Hematopoietic multipotent progenitor cell treated with erythropoietin and hydrocortisone succinate and interleukin-3 and kit ligand, for 15 days (in vitro differentiated cells): ENCODE measurements around the gene JMJD1C.
A peak's percentile ranks its signal among the peaks of the same experiment; 100 is the strongest.
"Not testable (repeated sequence)": the region's sequence is repeated elsewhere in the genome, so short reads cannot be mapped to it uniquely, and the experiment has no call there.

Experiments
- DNase-seq: peaks from one replicate; pipeline ENCODE4 v3.0.0-alpha.2; 2015; ENCODE audit warnings: low spot score

Gene JMJD1C

DNA sequence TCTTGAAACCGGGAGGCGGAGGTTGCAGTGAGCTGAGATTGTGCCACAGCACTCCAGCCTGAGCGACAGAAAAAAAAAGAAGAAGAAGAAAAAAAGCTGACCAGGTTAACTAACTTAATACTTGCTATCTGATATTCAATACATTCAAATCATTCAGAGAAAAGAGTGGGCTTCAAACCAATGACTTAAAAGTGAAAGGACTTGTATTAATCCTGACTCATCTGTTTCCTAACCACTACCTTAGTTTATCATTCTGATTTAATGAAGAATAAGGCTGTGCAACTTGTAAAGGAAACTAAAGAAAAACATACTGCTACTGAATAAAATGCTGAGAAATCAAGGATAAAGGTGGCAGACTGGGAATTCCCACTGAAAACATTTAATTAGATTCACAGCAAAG lies 204.3 kb downstream of the JMJD1C start:
- no peak for DNase-seq

DNA sequence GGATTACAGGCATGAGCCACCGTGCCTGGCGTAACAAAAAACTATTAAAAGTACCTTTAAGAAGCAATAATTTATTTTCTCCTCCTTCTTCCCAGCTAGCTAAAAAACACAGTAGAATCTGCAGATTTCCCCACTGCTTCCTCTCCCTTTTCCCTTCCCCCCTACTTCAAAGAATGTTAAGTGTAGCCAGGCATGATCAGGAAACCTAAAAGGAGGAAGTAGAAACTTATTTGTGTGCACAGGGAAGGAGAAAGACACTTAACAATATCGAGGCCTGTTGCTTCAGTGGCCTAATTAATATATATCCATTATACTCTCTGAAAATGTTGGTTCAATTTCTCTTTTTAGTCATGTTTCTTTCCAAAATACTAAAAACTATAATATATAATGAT lies 204.9 kb downstream of the JMJD1C start:
- DNase-seq, result no peak

DNA sequence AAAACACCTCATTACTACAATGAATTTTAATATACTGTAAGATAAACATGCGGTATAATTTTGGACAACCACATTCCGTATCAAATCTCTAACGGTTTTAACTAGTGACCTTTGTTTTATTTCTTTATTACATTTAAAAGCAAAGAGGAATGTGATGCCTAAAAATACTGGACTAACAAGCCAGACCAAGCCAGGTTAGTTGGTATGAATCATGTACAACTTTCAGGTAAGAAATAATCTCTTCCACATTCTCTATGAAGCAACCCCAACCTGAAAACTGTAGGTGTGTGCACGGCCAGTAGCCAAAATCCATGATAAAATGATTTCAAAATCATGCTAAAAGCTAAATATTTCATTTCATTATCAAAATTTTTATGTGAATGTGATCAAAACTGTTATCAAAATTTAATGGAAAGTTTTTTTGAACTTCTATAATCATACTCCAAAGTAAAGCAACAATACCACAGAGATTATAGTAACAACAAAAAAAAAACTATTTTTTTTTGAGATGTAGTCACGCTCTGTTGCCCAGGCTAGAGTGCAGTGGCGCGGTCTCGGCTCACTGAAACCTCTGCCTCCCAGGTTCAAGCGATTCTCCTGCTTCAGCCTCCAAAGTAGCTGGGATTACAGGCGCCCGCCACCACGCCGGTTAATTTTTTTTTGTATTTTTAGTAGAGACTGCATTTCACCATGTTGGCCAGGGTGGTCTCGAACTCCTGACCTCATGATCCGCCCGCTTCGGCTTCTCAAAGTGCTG lies 205.5 kb downstream of the JMJD1C start:
- DNase-seq, result no peak

DNA sequence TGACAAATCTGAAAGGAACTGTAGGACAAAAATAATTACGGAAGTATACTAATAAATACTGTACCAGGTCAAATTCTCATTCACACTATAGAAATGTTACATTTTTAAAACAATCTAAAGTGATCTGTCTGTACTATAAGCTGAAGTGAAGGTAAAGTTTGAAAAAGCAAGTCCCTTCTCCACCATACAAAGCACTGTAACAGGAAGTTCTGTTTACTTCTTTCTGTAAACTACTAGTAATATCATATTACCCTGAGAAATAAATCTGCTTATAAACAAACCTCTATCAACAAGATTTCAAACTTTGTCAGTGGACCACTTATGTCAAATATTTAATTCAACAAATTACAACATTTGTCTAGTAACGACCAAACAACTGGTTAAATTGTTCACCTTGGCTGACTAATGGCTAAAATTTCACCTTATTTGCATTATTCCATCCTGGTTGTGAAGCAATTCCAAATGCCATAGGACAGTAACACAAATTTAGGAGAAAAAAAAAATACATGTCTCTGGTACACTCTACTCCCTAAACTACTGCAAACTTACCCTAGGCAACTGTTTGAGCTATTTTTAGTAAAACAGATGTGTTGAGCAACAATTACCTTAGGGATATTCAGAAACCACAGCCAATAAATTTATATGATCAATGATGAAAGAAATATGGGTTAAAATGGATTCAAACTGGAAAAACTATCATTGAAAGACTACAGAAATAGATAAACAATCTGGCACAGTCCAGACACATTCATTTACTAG lies 206.7 kb downstream of the JMJD1C start:
- DNase-seq, result no peak

DNA sequence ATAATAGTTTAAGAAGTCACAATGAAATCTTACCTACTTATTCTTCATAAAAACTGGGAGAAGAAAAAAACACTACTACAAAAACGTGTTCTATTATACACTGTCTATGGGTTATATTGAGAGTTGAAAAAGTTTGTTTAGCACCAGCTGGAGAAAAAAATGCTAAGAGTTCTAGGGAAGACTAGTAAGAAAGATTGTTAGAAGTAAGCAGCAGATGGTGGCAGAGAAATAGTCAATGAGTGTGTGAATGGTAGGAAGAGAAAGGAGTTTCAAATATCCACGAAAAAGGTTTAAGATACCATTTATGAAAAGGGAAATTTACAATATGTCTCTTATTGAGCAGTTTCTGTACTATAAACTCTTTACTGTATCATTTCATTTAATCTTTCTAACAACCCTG lies 208.0 kb downstream of the JMJD1C start:
- no peak for DNase-seq

DNA sequence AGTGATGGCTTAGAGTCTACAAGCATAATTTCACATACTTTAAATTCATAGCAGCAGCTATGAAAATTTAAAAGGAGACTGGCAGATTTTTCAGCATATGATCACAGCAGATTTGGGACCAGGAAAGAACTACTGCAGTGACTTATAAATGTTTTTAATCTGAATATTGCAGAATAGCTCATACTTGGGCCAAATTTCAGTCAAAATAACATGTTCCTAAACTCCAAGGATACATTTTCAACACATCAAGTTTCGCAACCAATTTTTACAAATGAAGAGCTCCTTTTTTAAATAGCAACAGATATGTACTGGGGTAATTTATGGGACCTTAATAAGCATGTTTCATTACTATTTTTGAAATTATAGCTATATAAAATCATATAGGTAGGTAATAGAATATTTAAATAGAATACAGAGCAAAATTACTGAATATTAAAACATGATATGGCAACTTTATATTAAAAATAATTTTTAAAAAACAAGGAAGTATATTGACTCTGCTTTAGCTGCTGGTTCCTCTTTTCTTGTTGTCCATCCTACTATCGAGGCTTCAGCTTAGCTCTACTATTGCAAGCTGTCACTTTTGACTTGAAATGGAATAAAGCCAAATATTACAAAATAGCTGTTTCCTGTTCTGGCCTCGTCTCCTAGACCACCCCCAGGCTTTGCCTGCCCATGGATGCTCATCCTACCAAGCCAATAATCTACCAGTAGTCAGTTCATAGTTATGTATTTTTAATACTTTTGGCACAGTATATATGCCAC lies 209.6 kb downstream of the JMJD1C start:
- no peak for DNase-seq

DNA sequence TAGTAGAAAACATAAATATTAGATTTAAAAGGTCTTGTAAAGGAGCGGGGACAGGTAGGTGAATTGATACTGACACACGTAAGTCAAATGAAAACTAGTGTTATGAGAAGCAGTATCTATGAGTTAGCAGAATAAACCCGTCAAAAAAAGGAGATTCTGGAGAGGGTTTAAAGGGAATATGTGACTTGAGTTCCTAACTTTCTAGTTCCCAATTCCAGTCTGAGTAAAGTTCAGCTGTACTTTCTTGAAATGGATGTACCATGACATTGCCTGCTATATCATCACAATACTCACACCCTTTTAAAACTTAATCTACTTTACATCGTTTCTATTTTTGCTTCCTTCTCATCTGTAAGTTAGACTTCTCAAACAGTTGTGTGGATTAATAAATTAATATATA lies 210.5 kb downstream of the JMJD1C start:
- no peak for DNase-seq

DNA sequence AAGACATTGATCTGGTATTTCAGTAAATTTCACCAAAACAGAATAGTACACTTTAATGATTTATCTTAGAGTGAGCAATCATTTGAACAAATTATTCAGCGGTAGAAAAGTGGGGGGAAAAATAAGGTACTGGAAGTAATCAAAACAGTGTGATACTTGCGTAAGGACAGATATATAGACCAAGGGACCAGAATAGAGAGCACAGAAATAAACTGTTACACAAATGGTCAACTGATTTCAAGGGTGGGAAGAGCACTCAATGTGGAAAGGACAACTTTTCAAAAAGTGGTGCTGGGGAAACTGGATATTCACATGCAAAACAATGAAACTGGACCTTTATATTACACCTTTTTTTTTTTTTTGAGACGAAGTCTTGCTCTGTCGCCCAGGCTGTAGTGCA lies 212.7 kb downstream of the JMJD1C start:
- no peak for DNase-seq

DNA sequence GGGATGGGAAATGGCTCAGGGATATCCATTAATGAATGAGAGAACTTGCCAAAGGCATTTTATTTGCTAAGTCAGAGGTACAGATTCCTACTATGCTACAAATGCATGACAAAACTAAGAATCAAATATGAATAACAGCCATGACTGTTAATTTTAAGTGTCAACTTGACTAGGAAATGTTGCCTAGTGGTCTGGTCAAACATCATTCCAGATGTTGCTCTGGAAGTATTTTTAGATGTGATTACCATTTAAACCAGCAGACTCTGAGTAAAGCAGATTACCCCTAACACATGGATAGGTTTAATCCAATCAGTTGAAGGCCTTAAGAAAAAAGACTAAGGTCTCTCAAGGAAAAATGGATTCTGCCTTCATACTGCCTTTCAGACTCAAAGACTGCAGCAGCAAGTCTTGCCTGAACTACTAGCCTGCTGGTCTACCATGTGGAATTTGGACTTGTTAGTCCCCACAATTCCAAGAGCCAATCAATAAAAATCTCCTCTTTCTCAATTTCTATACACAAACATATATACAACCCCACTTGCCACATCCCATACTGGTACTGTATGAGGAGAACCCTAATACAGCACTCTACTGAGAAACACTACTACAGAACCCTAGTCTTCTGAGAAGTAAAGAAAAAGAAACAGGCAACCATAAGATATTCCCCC lies 213.5 kb downstream of the JMJD1C start:
- no peak for DNase-seq

DNA sequence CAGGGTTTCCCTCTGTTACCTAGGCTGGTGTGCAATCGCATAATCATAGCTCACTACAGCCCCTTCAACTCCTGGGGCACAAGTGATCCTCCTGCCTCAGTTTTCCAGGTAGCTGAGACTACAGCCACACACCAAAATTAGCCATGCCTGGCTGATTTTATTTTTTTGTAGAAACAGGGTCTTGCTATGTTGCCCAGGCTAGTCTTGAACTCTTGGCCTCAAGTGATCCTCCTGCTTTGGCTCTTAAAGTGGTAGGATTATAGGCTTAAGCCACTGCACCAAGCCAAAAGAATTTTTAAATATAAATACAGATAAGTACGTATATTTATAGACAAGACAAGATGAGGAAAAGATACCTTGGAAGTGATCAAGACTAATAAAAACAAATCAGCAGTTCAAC lies 215.7 kb downstream of the JMJD1C start:
- no peak for DNase-seq

DNA sequence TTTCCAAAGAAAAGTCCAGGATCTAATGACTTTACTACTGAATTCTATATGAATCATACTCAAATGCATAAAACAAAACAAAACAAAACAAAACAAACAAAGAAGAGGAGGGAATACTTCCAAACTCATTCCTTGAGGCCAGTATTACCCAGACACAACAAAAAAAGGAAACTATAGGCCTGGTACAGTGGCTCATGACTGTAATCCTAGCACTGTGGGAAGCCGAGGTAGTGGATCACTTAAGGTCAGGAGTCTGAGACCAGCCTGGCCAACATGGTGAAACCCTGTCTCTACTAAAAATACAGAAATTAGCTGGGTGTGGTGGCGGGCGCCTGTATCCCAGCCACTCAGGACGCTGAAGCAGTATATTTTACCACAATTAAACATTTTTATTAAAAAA lies 218.0 kb downstream of the JMJD1C start:
- DNase-seq, result no peak

DNA sequence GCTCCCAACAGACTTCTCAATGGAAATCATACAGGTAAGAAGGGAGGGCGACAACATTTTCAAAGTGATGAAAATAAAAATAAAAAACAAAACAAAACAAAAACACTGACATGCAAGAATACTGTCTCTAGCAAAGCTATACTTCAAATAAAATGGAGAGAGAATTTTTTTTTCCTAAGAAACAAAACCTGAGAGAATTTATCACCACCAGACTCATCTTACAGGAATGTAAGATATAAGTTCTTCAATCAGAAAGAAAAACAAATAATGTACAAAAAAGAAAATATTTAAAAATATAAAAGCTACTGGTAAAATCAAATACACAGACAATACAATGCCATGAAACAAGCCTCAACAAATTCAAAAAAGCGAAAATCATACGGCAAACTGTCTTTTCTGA lies 219.4 kb downstream of the JMJD1C start:
- DNase-seq, result no peak

DNA sequence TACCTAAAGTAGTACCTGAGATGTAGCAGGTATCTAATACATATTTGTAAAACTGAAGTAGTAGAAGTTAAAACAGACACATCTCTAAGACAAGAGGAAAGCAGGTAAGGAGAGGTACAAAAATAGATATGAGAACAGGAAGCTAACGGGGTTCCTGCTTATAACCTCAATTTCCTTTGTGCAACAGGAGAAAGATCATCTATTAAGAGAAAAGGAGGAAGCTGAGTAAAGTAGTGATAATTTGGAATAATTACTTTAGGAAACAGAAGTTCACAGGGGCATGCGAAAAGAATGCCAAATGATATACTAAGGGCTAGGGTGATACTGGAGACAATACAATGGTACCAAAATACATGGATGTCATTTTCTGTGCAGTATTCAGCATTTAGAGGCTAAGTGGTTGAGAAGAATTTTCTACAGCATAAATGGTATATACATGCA lies 223.9 kb downstream of the JMJD1C start:
- no peak for DNase-seq

DNA sequence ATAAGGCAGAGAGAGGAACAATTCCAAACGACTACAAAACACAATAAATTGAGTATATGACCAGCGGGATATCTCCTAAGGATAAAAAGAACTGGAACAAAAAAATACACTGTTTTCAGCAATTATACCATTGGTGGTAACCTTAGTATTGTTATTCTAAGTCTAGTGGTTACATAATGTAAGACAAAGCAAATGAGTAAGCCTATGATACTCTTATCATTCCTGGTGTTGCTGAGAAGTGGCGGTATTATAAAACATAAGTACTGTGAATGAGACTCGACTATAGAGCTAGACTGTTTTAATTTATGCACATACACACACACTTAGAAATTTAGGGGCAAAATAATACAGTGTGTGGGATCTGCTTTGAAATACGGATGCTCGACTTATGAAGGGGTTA lies 225.0 kb downstream of the JMJD1C start:
- no peak for DNase-seq

DNA sequence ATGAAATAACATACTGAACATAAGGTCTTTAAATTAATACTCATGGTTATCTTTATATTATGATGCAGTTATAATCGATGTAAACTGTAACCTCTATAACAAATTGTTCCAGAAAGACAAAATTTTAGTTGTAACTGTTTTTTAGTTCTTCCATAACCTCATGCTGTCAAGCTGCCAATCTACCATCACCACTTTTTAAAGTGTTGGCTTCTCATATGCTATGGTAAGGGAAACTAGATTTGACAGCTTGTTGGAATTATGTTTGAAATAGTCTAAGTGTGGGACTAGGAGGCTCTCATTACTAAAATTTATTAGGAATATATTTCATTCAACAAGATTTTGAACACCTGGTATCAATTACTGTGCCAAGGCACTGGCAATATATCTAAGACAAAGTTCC lies 227.3 kb downstream of the JMJD1C start:
- no peak for DNase-seq

DNA sequence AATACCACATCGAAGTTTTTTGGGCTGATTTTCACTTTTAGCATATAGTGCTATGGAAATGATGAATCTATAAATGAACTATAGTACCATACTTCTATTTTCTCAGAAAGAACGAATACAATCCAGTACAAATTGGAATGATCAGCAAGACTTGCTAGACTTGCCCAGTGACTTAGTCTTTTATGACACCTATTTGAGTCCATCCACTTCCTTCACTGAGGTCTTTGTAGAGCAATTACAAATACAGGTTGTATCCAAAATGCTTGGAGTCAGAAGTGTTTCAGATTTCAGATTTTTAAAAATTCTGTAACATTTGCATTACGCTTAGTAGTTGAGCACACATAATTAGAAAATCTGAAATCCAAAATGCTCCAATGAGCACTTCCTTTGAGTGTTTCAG lies 228.4 kb downstream of the JMJD1C start:
- no peak for DNase-seq

DNA sequence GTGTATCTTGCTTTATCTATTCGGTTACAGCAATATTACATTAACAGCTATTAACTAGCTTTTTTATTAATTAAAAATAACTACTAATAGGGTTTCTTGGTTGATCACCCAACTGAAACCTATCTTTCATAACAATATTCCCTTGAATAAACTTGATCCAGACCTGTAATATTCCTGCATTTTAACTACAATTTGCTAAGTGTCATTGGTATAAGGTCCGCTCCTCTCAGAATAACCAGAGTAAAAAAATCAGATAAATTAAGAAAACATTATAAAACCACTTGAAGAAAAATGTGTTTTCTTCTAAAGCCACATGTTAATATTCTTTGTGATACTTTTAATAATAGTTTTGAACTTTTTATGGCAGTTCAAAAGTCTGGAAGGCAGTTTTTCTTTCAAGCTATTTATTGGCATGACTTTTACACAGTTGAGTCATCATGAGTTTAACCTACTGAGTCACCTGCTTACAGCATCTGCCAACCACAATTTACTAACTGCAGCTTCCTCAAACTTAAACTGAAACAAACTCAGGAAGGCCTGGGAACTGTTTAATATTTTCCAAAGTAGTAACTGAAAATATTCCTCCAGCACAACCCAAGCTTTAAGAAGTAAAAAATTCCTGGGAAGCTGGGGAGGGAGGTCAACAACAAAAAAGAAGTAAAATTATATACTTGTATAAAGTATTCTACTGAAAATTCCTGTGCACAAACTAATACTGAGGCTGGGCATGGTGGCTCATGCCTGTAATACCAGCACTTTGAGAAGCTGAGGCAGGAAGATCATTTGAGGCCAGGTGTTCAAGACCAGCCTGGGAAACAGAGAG lies 229.5 kb downstream of the JMJD1C start:
- peak; percentile 82 for DNase-seq

DNA sequence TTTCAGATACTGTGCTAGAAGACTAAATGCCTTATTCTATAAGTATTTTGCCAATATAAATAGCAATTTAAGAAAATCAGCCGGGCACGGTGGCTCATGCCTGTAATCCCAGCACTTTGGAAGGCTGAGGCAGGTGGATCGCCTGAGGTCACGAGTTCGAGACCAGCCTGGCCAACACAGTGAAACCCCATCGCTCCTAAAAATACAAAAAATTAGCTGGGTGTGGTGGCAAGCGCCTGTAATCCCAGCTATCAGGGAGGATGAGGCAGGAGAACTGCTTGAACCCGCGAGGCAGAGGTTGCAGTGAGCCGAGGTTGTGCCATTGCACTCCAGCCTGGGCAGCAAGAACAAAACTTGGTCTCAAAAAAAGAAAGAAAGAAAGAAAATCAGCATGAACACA lies 230.6 kb downstream of the JMJD1C start:
- DNase-seq, result not testable (repeated sequence)

DNA sequence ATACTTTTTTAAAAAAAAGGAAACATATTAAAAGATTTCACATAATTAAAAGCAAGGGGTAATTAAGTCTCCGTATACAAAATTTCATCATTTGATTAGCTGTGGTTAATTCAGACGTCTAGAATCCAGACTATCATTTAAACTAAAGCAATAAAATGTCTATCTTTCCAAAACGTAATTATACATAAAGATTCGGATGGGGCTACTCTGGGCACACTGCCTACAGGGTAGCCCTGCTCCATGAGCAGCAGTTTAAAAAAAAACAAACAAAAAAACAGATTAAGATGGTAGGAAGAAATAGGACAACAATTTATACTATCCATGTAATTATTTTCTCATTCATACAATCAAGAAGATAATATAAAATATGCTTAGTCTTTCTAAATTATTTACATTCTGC lies 236.6 kb downstream of the JMJD1C start:
- no peak for DNase-seq

DNA sequence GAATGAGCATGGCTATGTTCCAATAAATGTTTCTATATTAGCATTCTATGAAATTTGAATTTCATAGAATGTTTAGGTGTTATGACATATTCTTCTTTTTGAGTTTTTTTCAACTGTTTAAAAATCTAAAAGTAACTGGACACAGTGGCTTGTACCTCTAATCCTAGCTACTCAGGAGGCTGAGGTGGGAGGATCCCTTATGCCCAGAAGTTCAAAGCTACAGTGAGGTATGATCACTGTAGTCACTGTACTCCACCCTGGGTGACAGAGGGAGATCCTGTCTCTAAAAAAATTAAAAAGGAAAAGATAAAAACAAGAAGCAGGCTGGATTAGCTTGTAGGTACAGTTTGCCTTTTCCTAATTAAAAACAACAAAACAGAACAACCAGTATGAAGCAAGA lies 237.5 kb downstream of the JMJD1C start:
- DNase-seq, result no peak

DNA sequence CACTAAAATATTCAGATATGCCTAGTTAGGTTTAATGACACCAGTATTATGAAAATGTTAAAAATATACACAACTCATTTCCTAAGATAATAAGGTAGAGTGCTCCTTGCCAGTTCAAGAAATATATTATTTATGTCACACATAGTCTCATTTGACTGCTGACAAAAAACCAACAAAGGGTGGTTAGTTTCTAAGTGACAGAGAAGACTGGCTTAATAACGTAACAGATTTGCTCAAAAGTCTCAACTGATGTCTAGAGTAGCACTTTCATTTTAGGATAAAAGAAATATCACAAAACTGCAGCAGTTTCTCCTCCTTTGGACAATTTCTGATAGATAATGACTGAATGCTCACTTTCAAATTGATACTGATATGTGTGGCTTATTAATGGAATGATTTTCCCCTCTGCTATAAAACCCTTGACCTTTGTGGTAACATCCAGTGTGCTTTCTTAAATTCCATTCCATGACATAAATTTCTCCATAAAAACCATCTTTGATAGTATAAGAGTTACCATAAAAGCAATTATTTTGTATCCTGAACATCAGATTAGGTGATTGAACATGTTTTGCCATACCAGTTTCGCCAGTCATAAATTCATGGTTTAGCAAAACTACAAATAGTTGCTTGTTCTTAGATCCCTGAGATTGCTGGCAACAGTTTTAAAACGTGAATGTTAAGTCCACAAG lies 238.4 kb downstream of the JMJD1C start:
- no peak for DNase-seq
